Measurements from ENCODE around the gene FAIM2.

The FAIM2 gene

GRCh38 chr12:49903700-49904423 lies at the start of gene FAIM2:
Gene FAIM2 (minus strand): TSS chr12:49903900. CDS start chr12:49903792, 108 bp downstream.
- H3K4me3 ChIP-seq (ENCODE audit: low read depth, low read length), result no peak within 1 kb of the TSS
- no peak for DNase-seq (ENCODE audit: low read depth)

GRCh38 chr12:49953151-49953550 lies 49.5 kb upstream of the FAIM2 start:
- H3K4me3 ChIP-seq (ENCODE audit: low read depth, low read length), result no peak overlapping the region
- TF ChIP-seq CTCF (IDR thresholded peaks at IDR 0.05; ENCODE audit: control insufficient read depth, extremely low read depth, insufficient read depth), result no peak
- DNase-seq (ENCODE audit: low read depth), result no peak

More at GRCh38 chr12:49903700-49904423, at the start of gene FAIM2:
- no peak for TF ChIP-seq CTCF (IDR thresholded peaks at IDR 0.05; ENCODE audit: control insufficient read depth, extremely low read depth, insufficient read depth)

- no peak for TF ChIP-seq CTCF (IDR thresholded peaks at IDR 0.05; ENCODE audit: control insufficient read depth, extremely low read depth, insufficient read depth)
- H3K4me3 ChIP-seq (ENCODE audit: low read depth, low read length), result no peak overlapping the region
- no peak for DNase-seq (ENCODE audit: low read depth)
These were observed 48.8 kb upstream of the FAIM2 start for GRCh38 chr12:49952391-49953055.

- no peak overlapping the region for H3K4me3 ChIP-seq (ENCODE audit: low read depth, low read length)
- TF ChIP-seq CTCF (IDR thresholded peaks at IDR 0.05; ENCODE audit: control insufficient read depth, extremely low read depth, insufficient read depth), result no peak
- no peak for DNase-seq (ENCODE audit: low read depth)
These were observed 47.9 kb upstream of the FAIM2 start for GRCh38 chr12:49951411-49952240.

- DNase-seq (ENCODE audit: low read depth), result no peak
- H3K4me3 ChIP-seq (ENCODE audit: low read depth, low read length), result no peak within 1 kb of the TSS
- TF ChIP-seq CTCF (IDR thresholded peaks at IDR 0.05; ENCODE audit: control insufficient read depth, extremely low read depth, insufficient read depth), result no peak
These were observed 46.9 kb upstream of the FAIM2 start, which contains the start of gene AQP2 for GRCh38 chr12:49950273-49951251. Gene AQP2 (plus strand): TSS chr12:49950737. CDS start chr12:49950831, 94 bp downstream.

GRCh38 chr12:49949866-49950265 lies 46.2 kb upstream of the FAIM2 start:
- TF ChIP-seq CTCF (IDR thresholded peaks at IDR 0.05; ENCODE audit: control insufficient read depth, extremely low read depth, insufficient read depth), result no peak
- DNase-seq (ENCODE audit: low read depth), result no peak
- no peak overlapping the region for H3K4me3 ChIP-seq (ENCODE audit: low read depth, low read length)
